Panc1 (cell line): Measurements from ENCODE around the gene CLP1.

Experiments
- CTCF ChIP-seq: fragments of 450-650 bp; IDR thresholded peaks from 2 replicates; pipeline ENCODE4 v1.5.1; 2017; ENCODE audit warnings: mild to moderate bottlenecking
- POLR2AphosphoS5 ChIP-seq: IDR thresholded peaks from 2 replicates; pipeline ENCODE4 v1.6.1; 2012; ENCODE audit warnings: mild to moderate bottlenecking, low read depth, low read length, moderate library complexity
- REST ChIP-seq, 2 experiments: IDR thresholded peaks; 2 replicates each; pipeline ENCODE4 v1.6.1; 2011 to 2012; ENCODE audit warnings: low read depth in 2 of 2, control low read depth in 1 of 2, low read length in 1 of 2, mild to moderate bottlenecking in 1 of 2, moderate library complexity in 1 of 2; ENCODE audit not compliant: insufficient read depth in 1 of 2

GRCh38 chr11:57658023-57658361 lies 430 bp downstream of the CLP1 start:
- no peak for TF ChIP-seq CTCF
- no peak for TF ChIP-seq POLR2AphosphoS5
- TF ChIP-seq REST (IDR thresholded peaks at IDR 0.05; ENCODE audit: insufficient read depth in 1 of 2, low read depth in 2 of 2, low read length in 1 of 2), result no peak
